Breast epithelium (tissue), 4 donors: Measurements from ENCODE around the gene CLTB. TPM values are rescaled to one million over a fixed set of nuclear protein-coding genes. Genes with fewer than 3 reads are reported as not detected.

Source experiments
- DNase-seq, 2 donors: peaks; one replicate each; pipeline ENCODE4 v3.0.0-alpha.2; 2019; ENCODE audit warnings: low spot score in 2 of 2
- H3K27ac ChIP-seq, 2 donors: fragments of 200-600 bp; sonication (generic) in 1 of 2; one replicate each; pipeline ENCODE4 v1.5.1; 2016 to 2019; ENCODE audit warnings: mild to moderate bottlenecking in 1 of 2
- H3K27me3 ChIP-seq, 2 donors: fragments of 200-600 bp; sonication (generic) in 1 of 2; one replicate each; pipeline versions ENCODE4 v1.5.1 to v1.6.0; 2017 to 2019; ENCODE audit warnings: control low read depth in 1 of 2, mild to moderate bottlenecking in 1 of 2
- H3K36me3 ChIP-seq: fragments of 200-600 bp; one replicate; pipeline ENCODE4 v1.5.1; 2019
- H3K4me1 ChIP-seq, 2 donors: fragments of 200-600 bp; sonication (generic); one replicate each; pipeline ENCODE4 v1.5.1; 2016 to 2019; ENCODE audit warnings: control low read depth in 1 of 2
- H3K4me3 ChIP-seq, 3 donors: fragments of 200-600 bp; sonication (generic); 1 replicate in 2 of 3; 2 replicates in 1 of 3; pipeline ENCODE4 v1.5.1; 2016 to 2019; ENCODE audit warnings: mild to moderate bottlenecking in 3 of 3, moderate library complexity in 2 of 3
- H3K9me3 ChIP-seq, 2 donors: fragments of 200-600 bp; sonication (generic) in 1 of 2; one replicate each; pipeline ENCODE4 v1.5.1; 2016 to 2019; ENCODE audit warnings: control low read depth in 1 of 2
- CTCF ChIP-seq, 3 donors: fragments of 450-650 bp; IDR thresholded peaks; one replicate each; pipeline ENCODE4 v1.5.1; 2016 to 2017; ENCODE audit warnings: antibody characterized with exemption in 3 of 3, mild to moderate bottlenecking in 3 of 3, moderate library complexity in 3 of 3
- POLR2A ChIP-seq: fragments of 450-650 bp; IDR thresholded peaks from one replicate; pipeline ENCODE4 v1.6.1; 2016; ENCODE audit warnings: antibody characterized with exemption, mild to moderate bottlenecking, moderate library complexity
- POLR2AphosphoS5 ChIP-seq, 3 donors: sonication (generic); formaldehyde crosslinking; IDR thresholded peaks; one replicate each; pipeline ENCODE4 v1.6.1; 2017; ENCODE audit warnings: antibody characterized with exemption in 3 of 3
- intact Hi-C: fragments of 100-400 bp; cut with DNase I; formaldehyde crosslinking; loops from one replicate; pipeline ENCODE4 v1.15.1; 2023; ENCODE audit warnings: low total_unique reads
- total RNA-seq, 3 donors: library from RNA; depleted of rRNA; stranded (reverse); fragments of >200 nt; gene quantifications; one replicate each; pipeline ENCODE4 v1.1.0, GENCODE V29; 2016

Gene CLTB
- total RNA-seq, 3 donors from 2014 or later = 91.0 to 122 (median 121) TPM

DNA sequence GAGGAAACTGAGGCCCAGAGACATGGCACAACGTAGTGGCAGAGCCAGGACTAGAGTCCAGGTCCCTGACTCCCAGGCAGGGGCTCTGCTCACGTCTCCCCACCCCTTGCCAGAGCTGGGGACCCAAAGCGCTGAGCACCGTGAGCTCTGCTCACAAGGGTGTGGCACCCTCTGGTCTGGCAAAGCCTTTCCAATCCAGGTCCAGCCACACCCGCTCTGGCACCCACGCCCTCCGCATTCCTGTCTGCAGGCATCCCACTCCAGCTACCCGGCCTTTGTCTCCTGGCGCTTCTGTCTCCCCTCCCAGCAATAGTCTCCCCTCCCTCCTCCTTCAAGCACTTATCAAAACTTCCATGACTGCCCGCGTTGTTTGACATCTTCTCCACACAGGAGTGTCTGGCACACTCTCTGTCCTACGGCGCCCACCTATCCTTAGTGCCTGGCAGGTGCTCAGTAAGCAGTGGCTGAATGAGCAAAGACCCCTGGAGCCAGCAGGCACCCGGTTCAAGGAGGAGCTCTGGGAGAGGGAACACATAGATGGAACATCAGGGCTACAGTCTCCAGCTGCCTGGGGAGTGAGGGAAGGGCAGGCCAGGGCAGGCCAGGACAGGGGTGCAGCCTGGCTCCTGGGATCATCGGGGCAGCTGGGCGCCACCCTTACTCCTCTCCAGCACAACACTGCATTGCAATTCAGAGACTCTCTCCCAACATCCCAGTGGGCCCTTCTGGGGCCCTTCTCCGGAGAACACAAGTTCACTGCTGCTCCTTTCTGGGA is 15.8 kb downstream of the CLTB start:
- Histone ChIP-seq H3K27ac (no peak overlapping the region), H3K4me1 (no peaks in the 10 kb centered on the region), H3K4me3 (no peak overlapping the region), H3K27me3 (no peaks in the 10 kb centered on the region), H3K9me3 (no peaks in the 10 kb centered on the region), H3K36me3 (no peaks in the 10 kb centered on the region)
- no peak for DNase-seq
- intact Hi-C loops = no loop called here
- TF ChIP-seq CTCF (IDR thresholded peaks at IDR 0.05) = no peak
- no peak for TF ChIP-seq POLR2A

GRCh38 chr5:176397736-176398420 is 18.5 kb downstream of the CLTB start:
- Histone ChIP-seq H3K4me3 (no peak overlapping the region), H3K27me3 (no peaks in the 10 kb centered on the region), H3K36me3 (no peaks in the 10 kb centered on the region), H3K4me1 (no peaks in the 10 kb centered on the region), H3K27ac (no peak overlapping the region), H3K9me3 (no peaks in the 10 kb centered on the region)
- intact Hi-C loops = no loop called here
- no peak for TF ChIP-seq POLR2AphosphoS5 (IDR thresholded peaks at IDR 0.05)
- TF ChIP-seq CTCF (IDR thresholded peaks at IDR 0.05) = no peak
- TF ChIP-seq POLR2A = no peak
- no peak for DNase-seq

- Histone ChIP-seq H3K27me3 (no peaks in the 10 kb centered on the region), H3K9me3 (no peaks in the 10 kb centered on the region), H3K4me1 (no peaks in the 10 kb centered on the region), H3K4me3 (no peak overlapping the region), H3K27ac (peak overlapping the region in 1 of 2 donors; percentile 48), H3K36me3 (no peaks in the 10 kb centered on the region)
- no peak for TF ChIP-seq POLR2AphosphoS5 (IDR thresholded peaks at IDR 0.05)
- no peak for TF ChIP-seq CTCF (IDR thresholded peaks at IDR 0.05)
- no peak for TF ChIP-seq POLR2A
- intact Hi-C loops = no loop called here
- no peak for DNase-seq
These were observed 20.0 kb downstream of the CLTB start for GRCh38 chr5:176396330-176396729.

DNA sequence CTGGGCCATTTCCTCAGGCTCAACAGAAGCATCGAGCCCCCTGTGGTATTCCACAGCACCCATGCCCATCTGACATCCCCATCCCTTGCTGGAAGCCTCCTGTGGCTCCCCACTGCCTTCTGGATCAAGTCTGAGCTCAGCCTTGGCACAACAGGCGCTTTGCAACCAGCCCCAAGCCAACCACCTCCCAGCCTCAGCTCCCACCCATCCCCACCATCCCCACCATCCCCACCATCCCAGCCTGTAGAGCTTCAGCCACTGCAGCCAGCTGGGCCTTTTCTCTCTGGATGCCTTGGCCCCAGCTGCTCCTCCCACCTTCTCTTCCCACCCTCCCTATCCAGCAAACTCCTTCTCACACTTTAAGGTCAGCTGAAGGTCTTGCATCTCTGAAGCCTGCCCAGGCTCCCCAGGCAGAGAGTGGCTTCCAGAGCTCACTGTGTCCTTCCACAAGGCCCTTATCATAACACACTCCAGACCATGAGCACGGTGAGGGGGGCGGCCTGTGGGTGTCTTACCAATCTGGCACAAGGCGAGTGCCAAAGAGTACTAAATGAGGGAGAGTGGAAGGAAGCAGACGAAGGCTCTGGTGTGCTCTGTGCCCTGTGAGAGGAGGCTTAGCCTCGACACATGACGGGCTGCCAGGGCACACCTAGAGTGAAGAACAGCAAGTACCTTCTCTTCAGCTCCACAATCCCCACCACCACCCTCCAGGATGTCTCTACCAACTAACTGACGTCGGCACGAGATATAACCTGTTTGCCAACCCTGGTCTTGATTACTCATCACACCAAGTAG is 21.3 kb downstream of the CLTB start:
- no peak for TF ChIP-seq POLR2AphosphoS5 (IDR thresholded peaks at IDR 0.05)
- no peak for TF ChIP-seq POLR2A
- DNase-seq = no peak
- Histone ChIP-seq H3K27me3 (no peaks in the 10 kb centered on the region), H3K4me3 (no peak overlapping the region), H3K27ac (no peak overlapping the region), H3K9me3 (no peaks in the 10 kb centered on the region), H3K36me3 (no peaks in the 10 kb centered on the region), H3K4me1 (no peaks in the 10 kb centered on the region)
- intact Hi-C loops = no loop called here

GRCh38 chr5:176394096-176394495 is 22.2 kb downstream of the CLTB start:
- intact Hi-C loops = no loop called here

More at GRCh38 chr5:176394096-176394495, 22.2 kb downstream of the CLTB start:
- DNase-seq = no peak
- TF ChIP-seq POLR2AphosphoS5 (IDR thresholded peaks at IDR 0.05) = no peak
- no peak for TF ChIP-seq POLR2A
- TF ChIP-seq CTCF (IDR thresholded peaks at IDR 0.05) = no peak
- Histone ChIP-seq H3K4me3 (no peak overlapping the region), H3K27me3 (no peaks in the 10 kb centered on the region), H3K36me3 (no peaks in the 10 kb centered on the region), H3K9me3 (no peaks in the 10 kb centered on the region), H3K4me1 (no peaks in the 10 kb centered on the region), H3K27ac (no peak overlapping the region)
